GM19324 (cell line): ENCODE measurements around the gene PTPN1.
"Not testable (repeated sequence)": the region's sequence is repeated elsewhere in the genome, so short reads cannot be mapped to it uniquely, and the experiment has no call there.

Experiments used
- ATAC-seq: cut with Tn5 transposase; IDR thresholded peaks from one replicate; pipeline ENCODE4 v1.9.1; 2021; ENCODE audit warnings: mild to moderate bottlenecking, moderate library complexity; ENCODE audit not compliant: unreplicated experiment, low FRiP score

Gene PTPN1

GRCh38 chr20:50587291-50587961 is 77.2 kb downstream of the PTPN1 start:
- ATAC-seq: no peak

GRCh38 chr20:50588034-50588736 is 78.0 kb downstream of the PTPN1 start:
- ATAC-seq: no peak

GRCh38 chr20:50589548-50590347 is 79.6 kb downstream of the PTPN1 start:
- no peak for ATAC-seq

- no peak for ATAC-seq
Measured at GRCh38 chr20:50590348-50590664, 80.1 kb downstream of the PTPN1 start.

GRCh38 chr20:50591233-50591852 is 81.2 kb downstream of the PTPN1 start:
- ATAC-seq: no peak

- no peak for ATAC-seq
Measured at GRCh38 chr20:50592282-50593004, 82.3 kb downstream of the PTPN1 start.

- ATAC-seq: no peak
Measured at GRCh38 chr20:50593005-50593335, 82.8 kb downstream of the PTPN1 start.

- no peak for ATAC-seq
Measured at GRCh38 chr20:50594231-50594590, 84.0 kb downstream of the PTPN1 start.

- no peak for ATAC-seq
Measured at GRCh38 chr20:50594591-50595432, 84.6 kb downstream of the PTPN1 start.

GRCh38 chr20:50595433-50595895 is 85.3 kb downstream of the PTPN1 start:
- no peak for ATAC-seq

- ATAC-seq: no peak
Measured at GRCh38 chr20:50595988-50596693, 86.0 kb downstream of the PTPN1 start.

GRCh38 chr20:50596694-50597021 is 86.5 kb downstream of the PTPN1 start:
- ATAC-seq: no peak

GRCh38 chr20:50597406-50597969 is 87.3 kb downstream of the PTPN1 start:
- no peak for ATAC-seq

GRCh38 chr20:50598074-50598473 is 87.9 kb downstream of the PTPN1 start:
- ATAC-seq: no peak

- ATAC-seq: not testable (repeated sequence)
Measured at GRCh38 chr20:50598768-50599167, 88.6 kb downstream of the PTPN1 start.

GRCh38 chr20:50600281-50600895 is 90.2 kb downstream of the PTPN1 start:
- ATAC-seq: no peak

- no peak for ATAC-seq
Measured at GRCh38 chr20:50601511-50602431, 91.6 kb downstream of the PTPN1 start.
